ENCODE measurements around the gene BRWD1. TPM values are rescaled to one million over a fixed set of nuclear protein-coding genes. Genes with fewer than 3 reads are reported as not detected.

BRWD1 gene
- polyA plus RNA-seq, 3 donors from 2014 or later, result 28.3 to 73.3 (median 34.1) TPM

GRCh38 chr21:39344848-39345247 lies 31.4 kb upstream of the BRWD1 start:
- DNase-seq, result no peak
- Mint-ChIP-seq H3K4me3 (no peak overlapping the region), H3K9me3 (no peaks in the 10 kb centered on the region), H3K36me3 (peaks cover 8 to 28% (median 13%) of the 10 kb centered on the region in 3 donors), H3K4me1 (peaks cover 33 to 45% of the 10 kb centered on the region in 2 donors), H3K27ac (peak overlapping the region in 3 of 6 donors; percentile 6 to 50 (median 17)), H3K27me3 (ENCODE audit: low read depth in 3 of 3) (peaks cover 6 to 23% (median 11%) of the 10 kb centered on the region in 3 donors)

GRCh38 chr21:39341249-39341923 lies 28.0 kb upstream of the BRWD1 start:
- no peaks in the 10 kb centered on the region for H3K9me3 Mint-ChIP-seq
- peaks cover 8 to 28% (median 9%) of the 10 kb centered on the region in 3 donors for H3K36me3 Mint-ChIP-seq
- peaks cover 0 to 5% (median 0%) of the 10 kb centered on the region in 3 donors for H3K27me3 Mint-ChIP-seq (ENCODE audit: low read depth in 3 of 3)
- peaks cover 13 to 20% of the 10 kb centered on the region in 2 donors for H3K4me1 Mint-ChIP-seq
- no peak for DNase-seq
- H3K27ac Mint-ChIP-seq, result no peak overlapping the region
- H3K4me3 Mint-ChIP-seq, result no peak overlapping the region

- Mint-ChIP-seq H3K36me3 (peaks cover 8 to 28% (median 9%) of the 10 kb centered on the region in 3 donors), H3K27ac (peak overlapping the region in 2 of 6 donors; percentile 56 to 62), H3K4me1 (peaks cover 9 to 13% of the 10 kb centered on the region in 2 donors), H3K27me3 (ENCODE audit: low read depth in 3 of 3) (peaks cover 0 to 5% (median 0%) of the 10 kb centered on the region in 3 donors), H3K4me3 (no peak overlapping the region), H3K9me3 (no peaks in the 10 kb centered on the region)
- no peak for DNase-seq
These were observed 27.3 kb upstream of the BRWD1 start for GRCh38 chr21:39340687-39341086.

- H3K27me3 Mint-ChIP-seq (ENCODE audit: low read depth in 3 of 3), result peaks cover 0 to 2% (median 0%) of the 10 kb centered on the region in 3 donors
- H3K4me3 Mint-ChIP-seq, result no peak overlapping the region
- peaks cover 0 to 2% of the 10 kb centered on the region in 2 donors for H3K4me1 Mint-ChIP-seq
- no peaks in the 10 kb centered on the region for H3K9me3 Mint-ChIP-seq
- H3K27ac Mint-ChIP-seq, result no peak overlapping the region
- no peak for DNase-seq
- peaks cover 0 to 19% (median 6%) of the 10 kb centered on the region in 3 donors for H3K36me3 Mint-ChIP-seq
These were observed 25.8 kb upstream of the BRWD1 start for GRCh38 chr21:39339231-39339630.

GRCh38 chr21:39336457-39337008 lies 23.1 kb upstream of the BRWD1 start:
- no peaks in the 10 kb centered on the region for H3K4me1 Mint-ChIP-seq
- no peak overlapping the region for H3K4me3 Mint-ChIP-seq

GRCh38 chr21:39334611-39335010 lies 21.2 kb upstream of the BRWD1 start:
- Mint-ChIP-seq H3K27ac (no peak overlapping the region), H3K9me3 (no peaks in the 10 kb centered on the region), H3K36me3 (peaks cover 0 to 3% (median 0%) of the 10 kb centered on the region in 3 donors), H3K27me3 (ENCODE audit: low read depth in 3 of 3) (peaks cover 0 to 4% (median 3%) of the 10 kb centered on the region in 3 donors), H3K4me1 (no peaks in the 10 kb centered on the region), H3K4me3 (no peak overlapping the region)
- no peak for DNase-seq

More at GRCh38 chr21:39336457-39337008, 23.1 kb upstream of the BRWD1 start:
- H3K27me3 Mint-ChIP-seq (ENCODE audit: low read depth in 3 of 3), result peaks cover 0 to 3% (median 2%) of the 10 kb centered on the region in 3 donors
- no peaks in the 10 kb centered on the region for H3K9me3 Mint-ChIP-seq
- DNase-seq, result no peak
- H3K27ac Mint-ChIP-seq, result no peak overlapping the region
- peaks cover 0 to 5% (median 3%) of the 10 kb centered on the region in 3 donors for H3K36me3 Mint-ChIP-seq

GRCh38 chr21:39332175-39332574 lies 18.7 kb upstream of the BRWD1 start:
- peaks cover 0 to 3% (median 0%) of the 10 kb centered on the region in 3 donors for H3K36me3 Mint-ChIP-seq
- no peaks in the 10 kb centered on the region for H3K9me3 Mint-ChIP-seq
- no peaks in the 10 kb centered on the region for H3K4me1 Mint-ChIP-seq

GRCh38 chr21:39330001-39330400 lies 16.6 kb upstream of the BRWD1 start:
- Mint-ChIP-seq H3K27me3 (ENCODE audit: low read depth in 3 of 3) (peaks cover 2 to 3% (median 2%) of the 10 kb centered on the region in 3 donors), H3K36me3 (peaks cover 0 to 3% (median 0%) of the 10 kb centered on the region in 3 donors), H3K27ac (no peak overlapping the region), H3K9me3 (no peaks in the 10 kb centered on the region), H3K4me3 (no peak overlapping the region), H3K4me1 (no peaks in the 10 kb centered on the region)
- no peak for DNase-seq

More at GRCh38 chr21:39332175-39332574, 18.7 kb upstream of the BRWD1 start:
- H3K4me3 Mint-ChIP-seq, result no peak overlapping the region
- no peak overlapping the region for H3K27ac Mint-ChIP-seq
- peaks cover 0 to 4% (median 3%) of the 10 kb centered on the region in 3 donors for H3K27me3 Mint-ChIP-seq (ENCODE audit: low read depth in 3 of 3)
- DNase-seq, result no peak

GRCh38 chr21:39327727-39328126 lies 14.3 kb upstream of the BRWD1 start:
- H3K36me3 Mint-ChIP-seq, result no peaks in the 10 kb centered on the region
- no peak for DNase-seq

GRCh38 chr21:39326607-39327307 lies 13.3 kb upstream of the BRWD1 start:
- Mint-ChIP-seq H3K36me3 (peaks cover 0 to under 1% (median 0%) of the 10 kb centered on the region in 3 donors), H3K9me3 (no peaks in the 10 kb centered on the region), H3K4me1 (no peaks in the 10 kb centered on the region), H3K4me3 (no peak overlapping the region), H3K27me3 (ENCODE audit: low read depth in 3 of 3) (peaks cover 2 to 5% (median 3%) of the 10 kb centered on the region in 3 donors), H3K27ac (no peak overlapping the region)
- DNase-seq, result no peak

More at GRCh38 chr21:39327727-39328126, 14.3 kb upstream of the BRWD1 start:
- no peaks in the 10 kb centered on the region for H3K4me1 Mint-ChIP-seq
- no peaks in the 10 kb centered on the region for H3K9me3 Mint-ChIP-seq
- peaks cover 2 to 5% (median 3%) of the 10 kb centered on the region in 3 donors for H3K27me3 Mint-ChIP-seq (ENCODE audit: low read depth in 3 of 3)
- no peak overlapping the region for H3K27ac Mint-ChIP-seq
- no peak overlapping the region for H3K4me3 Mint-ChIP-seq

GRCh38 chr21:39325458-39325857 lies 12.0 kb upstream of the BRWD1 start:
- Mint-ChIP-seq H3K4me3 (no peak overlapping the region), H3K4me1 (no peaks in the 10 kb centered on the region), H3K27me3 (ENCODE audit: low read depth in 3 of 3) (peaks cover 2 to 5% (median 2%) of the 10 kb centered on the region in 3 donors), H3K27ac (no peak overlapping the region), H3K36me3 (peaks cover 0 to 5% (median 0%) of the 10 kb centered on the region in 3 donors), H3K9me3 (no peaks in the 10 kb centered on the region)
- no peak for DNase-seq

- Mint-ChIP-seq H3K36me3 (peaks cover 0 to 8% (median 0%) of the 10 kb centered on the region in 3 donors), H3K4me1 (no peaks in the 10 kb centered on the region), H3K27ac (no peak overlapping the region), H3K27me3 (ENCODE audit: low read depth in 3 of 3) (peaks cover 2 to 7% (median 2%) of the 10 kb centered on the region in 3 donors), H3K9me3 (no peaks in the 10 kb centered on the region), H3K4me3 (no peak overlapping the region)
- no peak for DNase-seq
These were observed 8.0 kb upstream of the BRWD1 start for GRCh38 chr21:39321424-39321823.

- DNase-seq, result no peak
- H3K4me3 Mint-ChIP-seq, result no peak overlapping the region
- no peaks in the 10 kb centered on the region for H3K9me3 Mint-ChIP-seq
- no peak overlapping the region for H3K27ac Mint-ChIP-seq
- peaks cover 2 to 6% (median 5%) of the 10 kb centered on the region in 3 donors for H3K27me3 Mint-ChIP-seq (ENCODE audit: low read depth in 3 of 3)
- no peaks in the 10 kb centered on the region for H3K4me1 Mint-ChIP-seq
- peaks cover 0 to 8% (median 0%) of the 10 kb centered on the region in 3 donors for H3K36me3 Mint-ChIP-seq
These were observed 6.4 kb upstream of the BRWD1 start for GRCh38 chr21:39319814-39320332.

All from immature natural killer cell (primary cell).